GM21529 (cell line): ENCODE results near the gene ME1.
"Not testable (repeated sequence)": the region's sequence is repeated elsewhere in the genome, so short reads cannot be mapped to it uniquely, and the experiment has no call there.

Experiments used
- ATAC-seq: cut with Tn5 transposase; IDR thresholded peaks from one replicate; pipeline ENCODE4 v1.9.1; 2021; ENCODE audit not compliant: unreplicated experiment

The ME1 gene

GRCh38 chr6:83192871-83193746 lies 237.7 kb downstream of the ME1 start, which contains the start of the genes PGM3 and RWDD2A:
Gene PGM3, minus strand, starts transcription at chr6:83193265. Its CDS starts 2,253 bp downstream, at chr6:83191012.
Gene RWDD2A, plus strand, starts transcription at chr6:83193357. Its CDS starts 1,095 bp downstream, at chr6:83194452.
- peak; percentile 97 for ATAC-seq

GRCh38 chr6:83192456-83192855 lies 238.4 kb downstream of the ME1 start:
- ATAC-seq: no peak

DNA sequence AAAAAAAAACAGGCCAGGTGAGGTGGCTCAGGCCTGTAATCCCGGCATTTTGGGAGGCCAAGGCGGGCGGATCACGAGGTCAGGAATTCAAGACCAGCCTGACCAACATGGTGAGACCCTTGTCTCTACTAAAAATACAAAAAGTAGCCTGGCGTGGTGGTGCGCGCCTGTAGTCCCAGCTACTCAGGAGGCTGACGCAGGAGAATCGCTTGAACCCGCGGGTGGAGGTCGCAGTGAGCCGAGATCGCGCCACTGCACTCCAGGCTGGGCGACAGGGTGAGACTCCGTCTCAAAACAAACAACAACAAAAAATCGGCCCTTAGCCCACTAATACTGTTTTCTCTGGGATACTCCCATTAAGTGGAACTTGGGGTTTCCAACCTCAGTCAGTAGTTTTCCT lies 238.9 kb downstream of the ME1 start:
- ATAC-seq: not testable (repeated sequence)

GRCh38 chr6:83190626-83191025 lies 240.2 kb downstream of the ME1 start:
- ATAC-seq: no peak

DNA sequence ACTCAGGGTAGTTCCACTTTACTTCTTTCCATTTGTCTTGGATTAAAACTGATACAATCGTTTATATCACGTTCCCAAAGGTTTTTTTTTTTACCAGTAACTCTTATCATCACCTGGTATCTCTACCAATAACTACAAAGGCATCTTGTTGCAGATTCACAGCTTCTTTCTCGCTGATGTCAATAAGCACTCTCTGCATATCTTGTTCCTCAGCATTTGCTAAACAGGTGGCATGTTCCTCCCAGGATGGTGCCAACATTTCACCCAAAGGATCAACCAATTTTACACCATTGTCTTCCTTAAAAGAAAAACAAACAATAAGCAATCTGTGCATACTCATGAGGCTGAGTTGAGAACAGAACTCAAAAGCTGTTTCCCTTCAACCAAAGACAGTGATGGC lies 242.3 kb downstream of the ME1 start:
- no peak for ATAC-seq

DNA sequence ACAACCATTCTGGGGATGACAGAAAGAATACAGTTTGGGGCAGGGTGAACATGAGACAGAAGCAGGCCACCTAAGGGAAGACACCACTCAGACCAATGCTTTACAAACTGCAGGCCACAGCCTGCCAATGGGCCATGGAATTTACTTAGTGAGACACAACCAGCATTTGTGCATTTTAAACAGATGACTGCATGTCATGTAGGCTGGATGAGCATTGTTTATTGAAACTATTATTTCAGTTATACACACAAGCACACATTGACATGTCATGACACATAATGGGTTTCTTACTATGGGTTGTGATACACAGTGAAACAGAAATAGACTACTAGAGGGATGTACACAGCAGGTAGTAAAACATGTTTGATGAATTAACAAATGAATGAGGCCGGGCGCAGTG lies 245.8 kb downstream of the ME1 start:
- no peak for ATAC-seq

DNA sequence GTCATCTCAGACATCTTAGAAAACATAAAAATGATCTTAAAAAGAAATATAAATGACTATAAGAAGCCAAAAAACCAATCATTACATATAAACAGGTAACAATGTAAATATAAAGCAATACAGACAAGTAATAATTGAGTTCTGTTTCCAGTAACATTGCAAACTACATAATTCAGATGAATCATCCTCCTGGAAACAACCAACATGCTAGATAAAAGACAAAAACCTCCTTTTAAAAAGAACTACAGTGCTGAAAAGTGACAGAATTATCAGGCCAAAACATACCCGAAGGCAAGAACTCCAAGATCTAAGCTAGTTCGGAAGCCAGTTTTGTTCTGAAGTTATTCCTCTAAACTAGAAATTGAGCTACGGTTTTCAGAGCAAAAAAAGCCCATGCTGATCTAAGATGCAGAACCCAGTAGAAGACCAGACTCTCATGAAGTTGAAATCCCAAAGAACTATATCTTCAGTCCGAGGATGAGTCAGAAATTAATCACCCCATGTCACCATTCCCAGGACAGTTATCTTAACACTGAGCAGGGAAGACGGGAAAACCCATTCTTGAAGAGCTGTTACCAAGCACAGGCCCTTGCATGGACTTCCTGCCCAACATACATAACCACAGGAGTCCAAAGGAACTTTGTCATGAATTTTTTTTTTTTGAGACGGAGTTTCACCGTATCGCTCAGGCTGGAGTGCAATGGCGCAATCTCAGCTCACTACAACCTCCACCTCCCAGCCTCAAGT lies 247.6 kb downstream of the ME1 start:
- ATAC-seq: no peak

DNA sequence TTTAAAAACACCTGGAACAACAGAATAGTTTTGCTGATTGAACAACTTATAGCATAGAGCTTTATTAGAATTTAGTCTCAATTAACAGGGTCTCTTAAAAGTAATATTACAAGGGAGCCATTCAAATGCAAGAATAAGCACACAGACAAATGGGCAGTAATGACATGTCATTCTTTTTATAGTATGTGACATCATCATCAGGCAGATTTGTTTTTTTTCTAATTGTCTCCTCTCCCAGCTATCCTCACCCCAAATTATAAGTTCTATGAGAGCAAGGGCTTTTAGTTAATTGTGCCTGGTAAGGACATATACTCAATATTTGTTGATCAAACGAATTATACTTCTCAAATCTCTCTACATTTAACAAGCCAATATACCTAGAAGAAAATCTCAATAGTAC lies 248.7 kb downstream of the ME1 start:
- no peak for ATAC-seq

- no peak for ATAC-seq
Observed at GRCh38 chr6:83180426-83180950, 250.4 kb downstream of the ME1 start.

- ATAC-seq: no peak
Observed at GRCh38 chr6:83176246-83176645, 254.6 kb downstream of the ME1 start.

GRCh38 chr6:83169511-83169910 lies 261.3 kb downstream of the ME1 start:
- ATAC-seq: no peak

DNA sequence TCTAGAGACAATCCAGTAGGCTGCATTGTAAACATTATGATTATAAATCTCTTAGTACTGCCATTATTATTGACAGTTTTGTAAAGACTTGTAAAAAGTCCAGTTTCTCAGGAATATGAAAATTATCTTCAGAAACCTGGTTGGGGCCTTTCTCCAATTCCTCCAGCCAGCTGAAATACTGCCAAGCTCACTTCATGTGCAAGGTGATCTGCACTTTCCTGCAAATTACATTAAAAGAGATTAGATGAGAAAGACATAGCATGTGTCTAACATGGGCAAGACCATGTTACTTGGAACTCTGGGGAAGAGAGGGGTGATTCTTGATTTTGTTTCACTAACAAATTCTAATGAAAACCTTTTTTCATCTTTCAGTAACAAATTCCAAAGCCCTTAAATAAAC lies 261.7 kb downstream of the ME1 start:
- ATAC-seq: no peak

- ATAC-seq: no peak
Observed at GRCh38 chr6:83168556-83168955, 262.3 kb downstream of the ME1 start.

DNA sequence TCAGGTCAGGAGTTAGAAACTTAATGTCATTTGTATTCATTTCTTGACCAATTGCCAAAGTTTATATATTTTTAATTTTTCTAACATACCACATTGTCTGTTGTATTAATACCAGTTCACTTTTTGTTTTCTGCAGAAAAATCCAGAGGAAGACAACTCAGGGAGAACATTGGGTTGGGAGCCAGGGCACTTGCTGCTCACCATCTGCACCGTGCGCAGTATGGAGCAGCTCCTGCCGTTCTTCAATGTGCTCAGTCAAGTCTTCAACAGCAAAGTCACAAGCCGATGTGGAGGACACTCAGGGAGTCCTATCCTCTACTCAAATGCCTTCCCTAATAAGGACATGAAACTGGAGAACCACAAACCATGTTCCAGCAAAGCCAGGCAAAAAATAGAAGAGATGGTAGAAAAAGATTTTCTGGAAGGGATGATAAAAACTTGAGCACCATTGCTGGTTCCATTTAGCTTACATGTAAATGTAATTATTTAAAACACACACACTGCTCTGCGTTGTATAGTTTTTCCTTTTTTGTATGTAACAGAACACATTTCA lies 263.0 kb downstream of the ME1 start:
- no peak for ATAC-seq
